Stimulated activated CD4-positive, alpha-beta T cell treated with anti-CD3 and anti-CD28 coated beads, Interleukin-2, amount 100 ng/mL, for 48 hours (primary cell): ENCODE measurements around the gene LCE4A.

Experiments used
- DNase-seq, 2 donors: peaks; one replicate each; pipeline ENCODE4 v3.0.0-alpha.2; 2020

The LCE4A gene

GRCh38 chr1:152747831-152748230, 39.9 kb downstream of the LCE4A start:
- no peak for DNase-seq

DNA sequence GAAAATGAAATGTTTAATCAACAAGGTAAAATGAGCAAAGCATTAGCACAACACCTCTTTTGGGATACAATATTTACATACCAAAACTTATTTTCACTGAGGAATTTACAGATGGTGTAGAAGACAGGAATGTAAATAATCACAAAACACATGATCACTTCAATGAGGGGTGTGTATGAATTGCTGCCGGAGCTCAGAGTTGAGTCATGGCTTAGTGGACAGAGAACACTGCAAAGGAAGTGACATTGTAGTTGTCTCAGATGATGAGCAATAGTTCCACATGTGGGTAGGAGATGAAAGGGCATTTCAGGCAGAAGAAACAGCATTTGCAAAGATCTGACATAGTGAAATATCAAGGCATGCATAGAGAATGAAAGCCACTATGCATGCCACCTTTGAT, 44.3 kb downstream of the LCE4A start:
- DNase-seq = no peak

GRCh38 chr1:152753586-152753985, 45.6 kb downstream of the LCE4A start:
- no peak for DNase-seq

DNA sequence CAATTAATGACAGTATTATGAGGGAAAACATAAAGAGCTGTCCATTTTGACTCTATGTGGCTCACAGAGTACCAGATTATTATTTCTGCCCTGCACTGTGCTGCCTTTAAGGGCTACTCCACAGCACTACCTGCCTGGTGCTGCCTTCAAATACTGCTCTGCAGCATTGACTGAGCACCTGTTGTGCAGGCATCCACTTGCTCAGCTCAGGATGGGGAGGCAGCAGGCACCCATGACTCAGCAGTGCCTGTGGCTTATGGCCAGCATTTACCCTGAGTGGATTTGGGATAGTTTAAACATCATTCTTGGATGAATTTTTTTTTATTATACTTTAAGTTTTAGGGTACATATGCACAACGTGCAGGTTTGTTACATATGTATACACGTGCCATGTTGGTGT, 48.9 kb downstream of the LCE4A start:
- DNase-seq = no peak

DNA sequence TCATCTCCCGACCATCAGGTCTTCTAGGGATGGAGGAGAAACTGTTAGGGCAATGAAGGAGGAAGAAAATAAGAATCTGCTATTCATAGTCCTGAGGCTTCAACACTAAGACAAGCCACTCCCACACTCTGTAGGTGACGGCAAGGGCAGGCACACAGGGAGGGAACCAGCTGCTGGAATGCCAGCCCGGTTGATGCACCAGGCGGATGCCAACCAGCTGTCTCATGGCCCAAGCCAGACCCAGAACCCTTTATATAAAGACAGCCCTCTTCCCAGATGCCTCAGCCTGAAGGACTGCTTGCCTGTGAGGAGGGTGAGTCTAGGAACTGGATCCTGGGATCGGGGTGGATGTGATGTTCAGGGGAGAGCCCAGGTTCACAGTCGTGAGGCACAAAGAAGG, 49.8 kb downstream of the LCE4A start, which contains the start of gene KPRP:
KPRP (plus strand) TSS at position 279 of the 400 bp plus-strand sequence. CDS start 1,564 bp downstream, outside the sequence.
- DNase-seq = no peak

- no peak for DNase-seq
These were observed 50.7 kb downstream of the LCE4A start for GRCh38 chr1:152758636-152759035.
